Measurements from ENCODE around the gene PEAK1.

- TF ChIP-seq CTCF (optimal IDR thresholded peaks at IDR 0.05 in 1 of 3, IDR thresholded peaks at IDR 0.05 in 1 of 3, conservative IDR thresholded peaks at IDR 0.05 in 1 of 3; ENCODE audit: extremely low read depth in 1 of 3, insufficient read depth in 2 of 3, low read length in 3 of 3): no peak
- TF ChIP-seq EZH2 (IDR thresholded peaks at IDR 0.05; ENCODE audit: low read length): no peak
Observed at GRCh38 chr15:77096138-77096537, 323.8 kb downstream of the PEAK1 start.

Data from keratinocyte (primary cell).